PC-9 (cell line): ENCODE data around the gene CACNA2D1. TPM values are rescaled to one million over a fixed set of nuclear protein-coding genes. Genes with fewer than 3 reads are reported as not detected.

Experiments
- BruUV-seq: library from RNA; stranded (reverse); fragments of 400-500 nt; replicated peaks from 2 replicates; lab custom pipeline; 2021; lab: Mats Ljungman, UMichigan
- CTCF ChIA-PET: fragments of 300-600 bp; sonication (Branson Sonifier 250); formaldehyde crosslinking; loops from one replicate; lab custom pipeline; 2022; ENCODE audit warnings: antibody characterized with exemption; lab: Charles Lee
- POLR2A ChIA-PET: fragments of 300-600 bp; sonication (Branson Sonifier 250); formaldehyde crosslinking; loops from one replicate; lab custom pipeline; 2022; ENCODE audit warnings: antibody characterized with exemption; ENCODE audit not compliant: unreplicated experiment; lab: Charles Lee
- DNase-seq, 2 experiments: peaks; one replicate each; pipeline versions ENCODE4 v3.0.0 to v3.0.0-alpha.2; 2015 to 2022; ENCODE audit warnings: mixed read lengths in 1 of 2
- H2AFZ ChIP-seq: fragments of 200-600 bp; sonication (generic); 2 replicates; pipeline ENCODE4 v1.8.1; 2017; ENCODE audit warnings: antibody characterized with exemption
- H3F3A ChIP-seq: fragments of 200-600 bp; sonication (generic); 2 replicates; pipeline ENCODE4 v1.8.1; 2017; ENCODE audit warnings: antibody characterized with exemption, mild to moderate bottlenecking, low read depth; ENCODE audit not compliant: insufficient read depth
- H3K27ac ChIP-seq: fragments of 200-600 bp; sonication (generic); 2 replicates; pipeline ENCODE4 v1.6.1; 2016; ENCODE audit warnings: mixed run types
- H3K27me3 ChIP-seq: fragments of 200-600 bp; sonication (generic); 2 replicates; pipeline ENCODE4 v1.6.1; 2016; ENCODE audit warnings: low read depth, mixed run types; ENCODE audit not compliant: insufficient read depth
- H3K36me3 ChIP-seq: fragments of 200-600 bp; sonication (generic); 2 replicates; pipeline ENCODE4 v1.6.1; 2016; ENCODE audit warnings: low read depth, mixed run types
- H3K4me1 ChIP-seq: fragments of 200-600 bp; sonication (generic); replicated peaks from 2 replicates; pipeline ENCODE4 v1.6.1; 2016; ENCODE audit warnings: mixed run types; ENCODE audit not compliant: insufficient read depth
- H3K4me2 ChIP-seq: fragments of 200-600 bp; sonication (generic); 2 replicates; pipeline ENCODE4 v1.6.1; 2017; ENCODE audit warnings: mixed run types
- H3K4me3 ChIP-seq: fragments of 200-600 bp; sonication (generic); 2 replicates; pipeline ENCODE4 v1.6.1; 2016; ENCODE audit warnings: mixed run types
- H3K79me2 ChIP-seq: fragments of 200-600 bp; sonication (generic); 2 replicates; pipeline ENCODE4 v1.6.1; 2017; ENCODE audit warnings: low read depth, mixed run types
- H3K9me2 ChIP-seq: fragments of 200-600 bp; sonication (generic); 2 replicates; pipeline ENCODE4 v1.8.1; 2017; ENCODE audit warnings: mild to moderate bottlenecking; ENCODE audit not compliant: insufficient read depth
- H3K9me3 ChIP-seq: fragments of 200-600 bp; sonication (generic); 2 replicates; pipeline ENCODE4 v1.8.1; 2016; ENCODE audit warnings: low read depth; ENCODE audit not compliant: insufficient read depth
- H4K20me1 ChIP-seq: fragments of 200-600 bp; sonication (generic); 2 replicates; pipeline ENCODE4 v1.8.1; 2017; ENCODE audit not compliant: insufficient read depth
- EZH2 ChIP-seq: fragments of 200-600 bp; sonication (generic); IDR thresholded peaks from 2 replicates; pipeline ENCODE4 v1.8.0; 2017; ENCODE audit warnings: antibody characterized with exemption, low read depth
- intact Hi-C: fragments of 100-400 bp; cut with micrococcal nuclease; formaldehyde crosslinking; loops from one replicate; pipeline ENCODE4 v1.10.0; 2022; ENCODE audit not compliant: unreplicated experiment
- total RNA-seq: library from RNA; stranded (reverse); gene quantifications from 2 replicates; pipeline ENCODE4 v1.2.3, GENCODE V29; 2021
- TF ChIP-seq, protein P1 (sequence below): fragments of 200-600 bp; sonication (generic); conservative IDR thresholded peaks from 2 replicates; pipeline ENCODE4 v1.6.1; 2017; ENCODE audit warnings: mixed run types, antibody characterized with exemption, mild to moderate bottlenecking, moderate library complexity

The CACNA2D1 gene
- total RNA-seq, 1 experiment from 2014 or later = 3.2 TPM

DNA sequence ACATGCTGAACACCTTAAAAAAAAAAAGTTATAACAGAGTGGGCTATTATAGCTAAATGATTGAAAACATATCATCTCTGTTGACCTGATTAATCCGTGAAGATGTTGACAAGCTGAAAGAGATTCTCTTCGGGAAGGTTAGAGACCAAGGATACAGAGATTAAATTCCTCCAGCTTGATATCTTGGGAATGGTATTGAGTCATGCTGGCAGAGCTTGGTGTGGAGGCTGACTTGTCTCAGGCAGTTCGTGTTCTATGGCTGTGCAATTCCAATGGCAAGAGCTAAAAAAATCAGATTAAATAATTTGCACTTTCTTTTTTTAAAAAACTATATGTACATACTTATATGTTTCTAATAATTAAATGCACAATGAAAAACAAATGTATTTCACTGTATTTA is 24.9 kb upstream of the CACNA2D1 start:
- Histone ChIP-seq H3K9me2 (peaks cover 7% of the 10 kb centered on the region; the same call in 1 of the 2 replicates), H3K79me2 (no peaks in the 10 kb centered on the region), H3K36me3 (no peaks in the 10 kb centered on the region), H3K4me2 (no peak overlapping the region), H3K4me1 (no peaks in the 10 kb centered on the region), H3K27me3 (no peaks in the 10 kb centered on the region), H2AFZ (no peak overlapping the region), H4K20me1 (no peaks in the 10 kb centered on the region), H3F3A (no peaks in the 10 kb centered on the region), H3K27ac (no peak overlapping the region), H3K9me3 (no peaks in the 10 kb centered on the region), H3K4me3 (no peak overlapping the region)
- ChIA-PET CTCF (no interaction called here), POLR2A (no interaction called here)
- no peak for DNase-seq
- intact Hi-C loops = no loop called here
- TF ChIP-seq, protein P1, sequence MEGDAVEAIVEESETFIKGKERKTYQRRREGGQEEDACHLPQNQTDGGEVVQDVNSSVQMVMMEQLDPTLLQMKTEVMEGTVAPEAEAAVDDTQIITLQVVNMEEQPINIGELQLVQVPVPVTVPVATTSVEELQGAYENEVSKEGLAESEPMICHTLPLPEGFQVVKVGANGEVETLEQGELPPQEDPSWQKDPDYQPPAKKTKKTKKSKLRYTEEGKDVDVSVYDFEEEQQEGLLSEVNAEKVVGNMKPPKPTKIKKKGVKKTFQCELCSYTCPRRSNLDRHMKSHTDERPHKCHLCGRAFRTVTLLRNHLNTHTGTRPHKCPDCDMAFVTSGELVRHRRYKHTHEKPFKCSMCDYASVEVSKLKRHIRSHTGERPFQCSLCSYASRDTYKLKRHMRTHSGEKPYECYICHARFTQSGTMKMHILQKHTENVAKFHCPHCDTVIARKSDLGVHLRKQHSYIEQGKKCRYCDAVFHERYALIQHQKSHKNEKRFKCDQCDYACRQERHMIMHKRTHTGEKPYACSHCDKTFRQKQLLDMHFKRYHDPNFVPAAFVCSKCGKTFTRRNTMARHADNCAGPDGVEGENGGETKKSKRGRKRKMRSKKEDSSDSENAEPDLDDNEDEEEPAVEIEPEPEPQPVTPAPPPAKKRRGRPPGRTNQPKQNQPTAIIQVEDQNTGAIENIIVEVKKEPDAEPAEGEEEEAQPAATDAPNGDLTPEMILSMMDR = no peak
- no peak for TF ChIP-seq EZH2
- BruUV-seq = no TSS peak

GRCh38 chr7:82467020-82467419 is 23.4 kb upstream of the CACNA2D1 start:
- BruUV-seq = no TSS peak
- POLR2A ChIA-PET = no interaction called here

GRCh38 chr7:82464372-82464771 is 20.8 kb upstream of the CACNA2D1 start:
- DNase-seq = no peak
- H2AFZ ChIP-seq = no peak overlapping the region
- intact Hi-C loops = no loop called here
- H4K20me1 ChIP-seq = no peaks in the 10 kb centered on the region
- no peaks in the 10 kb centered on the region for H3K4me1 ChIP-seq
- H3K36me3 ChIP-seq = no peaks in the 10 kb centered on the region
- TF ChIP-seq, protein P1 = no peak
- no peaks in the 10 kb centered on the region for H3F3A ChIP-seq
- no peak overlapping the region for H3K4me2 ChIP-seq
- POLR2A ChIA-PET = no interaction called here
- CTCF ChIA-PET = no interaction called here
- H3K79me2 ChIP-seq = no peaks in the 10 kb centered on the region
- no peaks in the 10 kb centered on the region for H3K27me3 ChIP-seq
- peaks cover 7% of the 10 kb centered on the region for H3K9me2 ChIP-seq
- no peak overlapping the region for H3K27ac ChIP-seq
- no peaks in the 10 kb centered on the region for H3K9me3 ChIP-seq
- no TSS peak for BruUV-seq
- H3K4me3 ChIP-seq = no peak overlapping the region

More at GRCh38 chr7:82467020-82467419, 23.4 kb upstream of the CACNA2D1 start:
- Histone ChIP-seq H4K20me1 (no peaks in the 10 kb centered on the region), H3K9me2 (peaks cover 7% of the 10 kb centered on the region; the same call in 1 of the 2 replicates), H3K4me2 (no peak overlapping the region), H3K4me3 (no peak overlapping the region), H3K4me1 (no peaks in the 10 kb centered on the region), H3K27me3 (no peaks in the 10 kb centered on the region), H3F3A (no peaks in the 10 kb centered on the region), H3K27ac (no peak overlapping the region), H3K9me3 (no peaks in the 10 kb centered on the region), H3K79me2 (no peaks in the 10 kb centered on the region), H2AFZ (no peak overlapping the region), H3K36me3 (no peaks in the 10 kb centered on the region)
- DNase-seq = no peak
- TF ChIP-seq, protein P1 = no peak
- TF ChIP-seq EZH2 = no peak
- CTCF ChIA-PET = no interaction called here
- intact Hi-C loops = no loop called here
